CD4-positive, alpha-beta T cell treated with Interleukin-10 for 1 hour (primary cell): ENCODE results near the gene UBAC2.
"Not testable (repeated sequence)": the region's sequence is repeated elsewhere in the genome, so short reads cannot be mapped to it uniquely, and the experiment has no call there.

Source experiments
- DNase-seq: peaks from one replicate; pipeline ENCODE4 v3.0.0-alpha.2; 2020

Gene UBAC2

DNA sequence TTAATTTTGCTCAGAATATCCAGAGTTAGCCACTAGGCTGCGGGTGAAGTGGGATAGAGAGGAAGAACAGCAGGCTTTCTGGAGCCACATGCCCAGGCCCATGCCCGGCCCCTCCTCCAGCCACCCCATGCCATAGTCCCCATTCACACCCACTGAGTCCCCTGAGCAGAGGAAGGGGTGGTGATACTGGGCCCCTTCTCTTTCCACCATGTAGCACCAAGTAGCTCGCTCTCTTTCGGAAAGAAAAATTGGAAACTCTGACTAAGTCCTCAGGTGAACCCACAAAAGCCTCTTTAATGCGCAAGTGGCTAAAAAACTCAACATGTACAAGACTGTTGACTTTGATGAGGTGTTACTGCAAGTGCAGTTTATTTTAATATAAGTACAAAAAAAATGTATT is 183.3 kb downstream of the UBAC2 start:
- DNase-seq, result no peak

DNA sequence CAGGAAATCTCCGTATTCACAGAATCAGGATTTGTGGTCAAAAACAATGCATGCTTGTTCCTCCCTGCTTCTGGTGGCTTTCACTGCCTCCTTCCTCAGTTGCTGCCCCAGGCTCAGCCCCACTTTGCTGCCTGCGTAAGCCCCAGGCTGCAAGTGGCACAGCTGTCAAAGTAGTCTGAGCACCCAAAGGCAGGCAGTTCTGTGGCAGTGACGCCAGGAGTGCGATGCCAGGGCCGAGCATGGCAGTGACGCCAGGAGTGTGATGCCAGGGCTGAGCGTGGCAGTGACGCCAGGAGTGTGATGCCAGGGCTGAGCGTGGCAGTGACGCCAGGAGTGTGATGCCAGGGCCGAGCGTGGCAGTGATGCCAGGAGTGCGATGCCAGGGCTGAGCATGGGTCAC is 183.8 kb downstream of the UBAC2 start:
- no peak for DNase-seq

DNA sequence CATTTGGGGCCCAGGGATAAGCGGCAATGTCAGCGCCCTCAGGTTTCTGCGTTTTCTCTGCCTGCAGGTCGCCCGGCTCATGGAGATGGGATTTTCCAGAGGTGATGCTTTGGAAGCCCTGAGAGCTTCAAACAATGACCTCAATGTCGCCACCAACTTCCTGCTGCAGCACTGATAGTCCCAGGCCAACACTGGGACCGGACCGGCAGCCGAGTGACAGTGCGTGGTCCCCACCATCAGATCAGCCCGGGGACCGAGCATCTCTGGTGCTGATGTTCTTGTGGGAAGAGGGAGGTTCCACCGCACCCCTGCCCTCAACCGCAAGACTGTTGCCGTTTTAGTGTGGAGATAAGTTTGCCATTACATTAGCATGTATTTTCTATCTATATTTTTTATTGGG is 184.5 kb downstream of the UBAC2 start:
- no peak for DNase-seq

DNA sequence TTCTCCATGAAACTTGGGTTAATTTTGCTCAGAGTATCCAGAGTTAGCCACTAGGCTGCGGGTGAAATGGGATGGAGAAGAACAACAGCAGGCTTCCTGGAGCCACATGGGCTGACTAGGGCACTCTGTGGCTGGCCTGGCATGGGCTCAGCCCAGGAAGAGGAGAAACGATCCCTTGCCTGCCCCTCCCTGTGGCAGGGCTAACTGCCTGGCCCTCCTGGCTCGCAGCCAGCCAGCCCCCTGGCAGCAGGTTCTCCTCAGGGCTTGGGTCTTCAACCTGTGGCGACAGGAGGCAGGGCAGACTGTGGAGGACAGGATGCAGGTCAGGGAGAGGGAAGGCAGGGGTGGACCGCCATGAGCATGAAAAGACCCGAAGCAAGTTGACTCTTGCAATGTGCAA is 185.3 kb downstream of the UBAC2 start:
- DNase-seq, result no peak

- DNase-seq, result no peak
These were observed 185.8 kb downstream of the UBAC2 start for GRCh38 chr13:99386495-99386894.

DNA sequence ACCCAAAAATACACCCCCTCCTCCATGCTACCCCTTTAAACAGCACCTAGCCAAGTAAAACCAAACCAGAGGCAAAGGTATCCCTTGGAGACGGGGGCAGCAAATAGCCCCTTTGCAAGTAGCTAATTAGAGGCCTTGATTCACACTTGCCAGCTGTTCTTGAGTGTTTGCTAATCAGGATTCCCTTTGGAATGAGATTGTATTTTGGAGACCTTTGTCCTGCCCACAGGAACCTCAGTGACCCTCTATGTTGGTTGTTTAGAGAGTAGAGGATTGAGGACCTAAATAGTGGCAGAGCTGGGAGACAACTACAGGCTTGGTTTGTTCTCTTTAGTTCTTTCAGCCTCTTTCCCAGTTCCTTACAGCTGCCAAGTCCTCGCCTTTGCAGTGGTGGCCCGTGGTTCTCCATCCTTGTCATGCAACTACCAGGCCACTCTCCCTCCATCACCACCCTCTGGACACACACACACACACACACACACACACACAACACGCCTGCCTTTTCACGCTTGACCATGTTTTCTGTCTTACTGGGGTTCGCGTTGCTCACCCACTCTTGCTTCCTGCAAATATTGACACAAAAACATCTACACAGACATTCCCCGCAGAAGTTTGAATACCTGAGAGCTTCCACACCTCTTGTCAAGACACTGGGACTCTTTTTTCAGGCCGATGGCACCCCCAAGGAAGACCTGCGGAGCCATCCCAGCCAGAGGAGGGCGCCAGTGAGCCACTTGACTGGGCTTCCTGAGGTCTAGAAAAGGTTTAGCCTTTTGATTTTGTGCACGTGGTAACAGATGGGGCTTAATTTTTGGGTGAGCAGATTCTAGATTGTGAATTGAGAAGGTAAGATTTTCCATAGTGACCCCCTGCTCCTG is 186.5 kb downstream of the UBAC2 start:
- peak; percentile 87 for DNase-seq

GRCh38 chr13:99388334-99388923 is 187.8 kb downstream of the UBAC2 start:
- no peak for DNase-seq

GRCh38 chr13:99389094-99389493 is 188.4 kb downstream of the UBAC2 start:
- not testable (repeated sequence) for DNase-seq

GRCh38 chr13:99389520-99390304 is 189.1 kb downstream of the UBAC2 start:
- no peak for DNase-seq

GRCh38 chr13:99390601-99391000 is 189.9 kb downstream of the UBAC2 start:
- DNase-seq, result no peak

GRCh38 chr13:99391781-99392469 is 191.3 kb downstream of the UBAC2 start:
- no peak for DNase-seq

DNA sequence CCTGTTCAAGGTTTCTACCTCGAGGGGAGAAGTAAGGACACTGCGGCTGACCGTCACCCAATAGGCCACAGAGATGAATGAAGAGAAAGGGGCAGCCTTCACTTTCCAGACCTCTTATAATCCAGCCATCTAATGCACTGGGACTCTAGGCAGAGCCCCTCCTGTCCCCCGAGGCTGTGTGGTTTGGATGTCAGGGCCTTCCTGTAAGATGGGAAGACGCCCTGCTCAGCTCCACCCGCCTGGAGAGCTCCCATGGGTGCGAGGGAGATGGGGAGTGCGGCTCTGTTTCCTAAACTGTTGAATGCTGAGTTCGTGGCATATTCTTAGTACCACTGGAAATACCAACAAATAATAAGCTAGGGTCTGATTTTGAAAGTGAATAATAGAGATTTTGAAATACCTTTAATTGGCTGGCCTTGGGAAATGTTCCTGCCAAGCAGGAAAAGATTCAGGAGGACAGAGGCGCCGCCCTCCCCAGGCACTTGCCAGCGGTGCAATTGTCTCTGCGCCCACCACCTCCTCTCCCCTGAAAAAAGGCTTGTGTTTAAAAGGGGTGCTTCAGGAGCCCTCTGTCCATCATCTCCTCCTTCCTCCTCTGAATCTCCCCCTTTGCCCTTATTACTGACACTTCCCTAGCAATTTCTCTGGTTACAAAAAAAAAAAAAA is 191.9 kb downstream of the UBAC2 start:
- no peak for DNase-seq

DNA sequence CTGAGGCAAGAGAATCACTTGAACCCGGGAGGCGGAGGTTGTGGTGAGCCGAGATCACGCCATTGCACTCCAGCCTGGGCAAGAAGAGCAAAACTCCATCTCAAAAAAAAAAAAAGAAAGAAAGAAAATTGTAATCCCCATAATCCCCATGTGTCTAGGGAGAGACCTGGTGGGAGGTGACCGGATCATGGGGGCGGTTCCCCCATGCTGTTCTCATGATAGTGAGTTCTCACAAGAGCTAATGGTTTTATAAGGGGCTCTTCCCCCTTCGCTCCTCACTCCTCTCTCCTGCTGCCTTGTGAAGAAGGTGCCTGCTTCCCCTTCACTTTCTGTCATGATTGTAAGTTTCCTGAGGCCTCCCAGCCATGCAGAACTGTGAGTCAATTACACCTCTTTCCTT is 192.7 kb downstream of the UBAC2 start:
- not testable (repeated sequence) for DNase-seq

GRCh38 chr13:99393791-99394735 is 193.4 kb downstream of the UBAC2 start:
- no peak for DNase-seq

DNA sequence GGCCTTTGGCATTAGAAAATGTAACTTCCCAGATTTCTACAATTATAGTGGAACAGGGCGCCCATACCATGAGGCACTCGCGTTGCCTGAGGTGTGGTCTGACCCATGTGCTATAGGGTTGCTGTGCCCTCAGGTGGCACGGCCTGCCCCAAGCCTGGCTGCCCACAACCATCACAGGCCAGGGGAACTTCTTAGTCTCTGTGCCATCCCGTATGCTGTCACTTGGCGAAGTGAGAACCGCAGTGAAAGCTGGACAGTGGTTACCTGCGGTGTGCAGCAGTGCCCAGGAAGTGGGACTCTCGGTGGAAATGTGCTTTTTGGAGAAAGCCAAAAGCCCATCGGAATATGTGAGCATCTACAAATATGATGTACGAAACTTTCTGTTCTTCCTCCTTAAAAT is 194.8 kb downstream of the UBAC2 start:
- no peak for DNase-seq

- DNase-seq, result no peak
These were observed 195.8 kb downstream of the UBAC2 start for GRCh38 chr13:99396446-99396845.

DNA sequence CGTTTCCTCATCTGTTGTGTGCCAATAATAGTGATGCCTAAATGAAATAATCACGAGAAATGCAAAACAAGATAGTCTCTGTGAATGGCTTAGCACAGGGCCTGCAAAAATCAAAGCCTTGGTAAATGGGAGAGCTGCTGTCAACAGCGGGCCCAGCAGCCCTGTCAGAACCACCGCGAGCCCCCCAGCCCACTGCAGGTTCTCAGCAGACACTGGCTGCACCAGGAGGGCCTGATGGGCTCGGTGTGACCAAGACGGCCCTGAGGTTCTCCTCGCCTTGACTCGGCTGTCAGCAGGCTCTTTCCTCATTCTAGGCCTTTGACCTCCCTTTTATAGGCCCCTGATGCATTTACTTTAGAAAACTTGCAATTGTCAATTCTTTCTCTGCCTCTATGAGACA is 197.4 kb downstream of the UBAC2 start:
- DNase-seq, result no peak

DNA sequence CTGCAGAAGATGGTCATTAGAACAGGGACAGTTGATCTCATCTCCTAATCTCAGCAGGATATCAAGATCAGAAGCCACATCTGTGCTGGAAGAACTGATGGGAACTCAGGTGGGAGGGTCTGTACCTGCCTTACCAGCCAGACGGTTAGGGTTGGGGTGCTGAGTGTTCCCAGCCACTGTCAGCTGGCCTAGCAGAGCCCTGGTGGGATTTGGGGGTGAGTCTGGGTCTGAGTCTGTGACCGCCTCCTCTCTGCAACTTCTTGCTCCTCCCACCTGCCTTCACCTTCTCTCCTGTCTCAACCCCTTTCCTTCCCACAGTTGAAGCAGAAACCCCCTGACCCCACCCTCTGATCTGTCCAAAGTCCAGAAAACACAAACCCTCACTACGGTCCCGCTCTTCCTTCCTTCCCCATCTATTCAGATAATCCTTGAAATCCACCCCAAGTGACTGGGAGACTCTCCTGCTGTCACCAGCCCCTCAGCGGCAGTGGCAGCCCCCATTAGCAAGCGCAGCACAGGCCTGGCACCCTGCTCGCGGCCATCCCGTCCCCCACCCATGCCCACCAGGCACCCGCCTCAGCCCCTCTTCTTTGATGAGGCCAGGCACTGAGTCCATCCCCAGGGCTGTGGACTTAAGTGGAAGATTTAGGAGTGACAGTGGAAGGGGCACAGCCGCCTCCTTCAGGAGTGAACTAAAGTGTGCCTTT is 198.4 kb downstream of the UBAC2 start:
- no peak for DNase-seq

GRCh38 chr13:99399623-99399974 is 198.9 kb downstream of the UBAC2 start:
- no peak for DNase-seq

- DNase-seq, result peak; percentile 44
These were observed 202.9 kb downstream of the UBAC2 start for GRCh38 chr13:99403458-99403971.
